ENCODE data around the gene OGDH. TPM values are rescaled to one million over a fixed set of nuclear protein-coding genes. Genes with fewer than 3 reads are reported as not detected.
A peak's percentile ranks its signal among the peaks of the same experiment; 100 is the strongest.

OGDH gene
- total and polyA plus RNA-seq, 10 of the 15 experiments (the other 5 are each of a cell fraction or from before 2014, with no cell fraction given) = 4.1 to 103 (median 48.4) TPM

DNA sequence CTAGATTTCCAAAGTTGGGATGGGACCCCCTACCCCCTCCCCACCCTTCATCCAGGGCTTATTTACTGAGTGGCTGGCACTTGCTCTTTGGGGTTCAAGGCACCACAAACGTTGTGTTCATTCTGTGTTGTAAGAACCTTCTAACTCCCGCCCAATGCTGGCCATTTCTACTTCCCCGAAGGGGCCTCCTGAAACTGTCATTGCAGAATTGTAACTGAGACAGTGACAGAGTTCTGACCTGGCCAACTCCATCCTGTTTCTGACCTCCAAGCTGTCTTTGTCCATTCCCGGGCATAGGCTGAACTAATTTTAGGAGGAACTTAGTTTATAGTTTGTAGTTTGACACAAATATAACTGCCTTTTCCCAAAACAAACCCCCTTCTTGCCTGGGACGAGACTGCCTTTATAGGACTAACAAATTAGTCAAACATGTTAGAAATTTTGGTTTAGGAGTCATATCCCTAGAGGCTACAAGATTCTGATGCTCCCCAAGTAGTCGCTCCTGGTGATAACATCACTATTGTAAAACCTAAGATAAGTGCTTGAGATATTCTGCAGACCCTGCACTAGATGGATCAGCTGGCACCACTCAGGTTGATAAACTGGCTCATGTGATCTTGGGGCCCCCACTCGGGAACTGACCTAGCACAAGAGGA is 107.4 kb downstream of the OGDH start:
- ChIA-PET SMC1A (ENCODE audit: uncharacterized antibody, unreplicated experiment) (interaction anchor here (0.9 kb wide), 1 partner anchor 59 kb away, joined by 3 read pairs; no protein-coding TSS in a partner anchor), CTCF (no interaction called here), RAD21 (ENCODE audit: unreplicated experiment) (no interaction called here), POLR2A (no interaction called here)
- intact Hi-C loops (cut with micrococcal nuclease; ENCODE audit: unreplicated experiment) = no loop called here
- Histone ChIP-seq H3K36me3 (ENCODE audit: control insufficient read depth in 2 of 2, insufficient read depth in 2 of 2, low read length in 1 of 2) (no peaks in the 10 kb centered on the region), H3K27me3 (replicated peaks in 1 of 2; ENCODE audit: control insufficient read depth in 2 of 2, insufficient read depth in 2 of 2, low read length in 1 of 2) (no peaks in the 10 kb centered on the region), H3K9me3 (replicated peaks; ENCODE audit: control insufficient read depth, insufficient read depth, low read length) (no peaks in the 10 kb centered on the region), H3K4me3 (no peak overlapping the region), H4K20me1 (ENCODE audit: control insufficient read depth, insufficient read depth) (no peaks in the 10 kb centered on the region), H3K27ac (ENCODE audit: control insufficient read depth, insufficient read depth) (no peak overlapping the region), H2AFZ (ENCODE audit: control insufficient read depth, low read depth, low read length) (no peak overlapping the region), H3K79me2 (ENCODE audit: control insufficient read depth, insufficient read depth, low read length) (no peaks in the 10 kb centered on the region), H3K9ac (ENCODE audit: control insufficient read depth, insufficient read depth, low read length) (no peak overlapping the region), H3K4me2 (ENCODE audit: control insufficient read depth, insufficient read depth) (no peak overlapping the region), H3K4me1 (ENCODE audit: control insufficient read depth, insufficient read depth, low read length) (no peaks in the 10 kb centered on the region)
- FAIRE-seq (no peak), ATAC-seq (peak; percentile 53; the same call in 2 of the 3 replicates), DNase-seq (ENCODE audit: low read depth, low spot score) (no peak)
- TF ChIP-seq RFX5 (IDR thresholded peaks at IDR 0.05; ENCODE audit: low read depth, low read length) (no peak), EGR1 (IDR thresholded peaks at IDR 0.05; ENCODE audit: borderline replicate concordance in 1 of 2, low read depth in 2 of 2, low read length in 2 of 2) (no peak), NFYB (IDR thresholded peaks at IDR 0.05; ENCODE audit: insufficient read depth, low read depth, low read length) (no peak), RCOR1 (conservative IDR thresholded peaks at IDR 0.05; ENCODE audit: low read depth, low read length) (no peak), EZH2 (IDR thresholded peaks at IDR 0.05; ENCODE audit: borderline replicate concordance, control insufficient read depth, low read depth, low read length) (no peak), PAX5 (IDR thresholded peaks at IDR 0.05; ENCODE audit: borderline replicate concordance, low read depth, low read length) (no peak), ZNF274 (IDR thresholded peaks at IDR 0.05; ENCODE audit: insufficient read depth, insufficient read length) (no peak), MLLT1 (IDR thresholded peaks at IDR 0.05) (no peak), SPI1 (IDR thresholded peaks at IDR 0.05; ENCODE audit: borderline replicate concordance, insufficient read depth, low read depth, low read length) (no peak), MYB (IDR thresholded peaks at IDR 0.05; ENCODE audit: borderline replicate concordance, low read depth, low read length) (no peak)
- TF ChIP-seq, protein P1, sequence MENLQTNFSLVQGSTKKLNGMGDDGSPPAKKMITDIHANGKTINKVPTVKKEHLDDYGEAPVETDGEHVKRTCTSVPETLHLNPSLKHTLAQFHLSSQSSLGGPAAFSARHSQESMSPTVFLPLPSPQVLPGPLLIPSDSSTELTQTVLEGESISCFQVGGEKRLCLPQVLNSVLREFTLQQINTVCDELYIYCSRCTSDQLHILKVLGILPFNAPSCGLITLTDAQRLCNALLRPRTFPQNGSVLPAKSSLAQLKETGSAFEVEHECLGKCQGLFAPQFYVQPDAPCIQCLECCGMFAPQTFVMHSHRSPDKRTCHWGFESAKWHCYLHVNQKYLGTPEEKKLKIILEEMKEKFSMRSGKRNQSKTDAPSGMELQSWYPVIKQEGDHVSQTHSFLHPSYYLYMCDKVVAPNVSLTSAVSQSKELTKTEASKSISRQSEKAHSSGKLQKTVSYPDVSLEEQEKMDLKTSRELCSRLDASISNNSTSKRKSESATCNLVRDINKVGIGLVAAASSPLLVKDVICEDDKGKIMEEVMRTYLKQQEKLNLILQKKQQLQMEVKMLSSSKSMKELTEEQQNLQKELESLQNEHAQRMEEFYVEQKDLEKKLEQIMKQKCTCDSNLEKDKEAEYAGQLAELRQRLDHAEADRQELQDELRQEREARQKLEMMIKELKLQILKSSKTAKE (IDR thresholded peaks at IDR 0.05; ENCODE audit: low read depth, poor library complexity, severe bottlenecking) = no peak
- TF ChIP-seq, protein P2, sequence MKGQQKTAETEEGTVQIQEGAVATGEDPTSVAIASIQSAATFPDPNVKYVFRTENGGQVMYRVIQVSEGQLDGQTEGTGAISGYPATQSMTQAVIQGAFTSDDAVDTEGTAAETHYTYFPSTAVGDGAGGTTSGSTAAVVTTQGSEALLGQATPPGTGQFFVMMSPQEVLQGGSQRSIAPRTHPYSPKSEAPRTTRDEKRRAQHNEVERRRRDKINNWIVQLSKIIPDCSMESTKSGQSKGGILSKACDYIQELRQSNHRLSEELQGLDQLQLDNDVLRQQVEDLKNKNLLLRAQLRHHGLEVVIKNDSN (IDR thresholded peaks at IDR 0.05; ENCODE audit: borderline replicate concordance, extremely low read length, insufficient read depth, low read depth, low read length) = no peak
- in situ Hi-C loops (cut with MboI) = no loop called here
- 49% methylated on average over 7 of the region's 7 CpGs for WGBS (ENCODE audit: insufficient coverage, insufficient replicate concordance, low lambda C conversion rate, missing lambda C conversion rate)
- no TSS peak for BruUV-seq (replicated peaks)
